GM10248 (cell line): ENCODE measurements around the gene CCDC50.
A peak's percentile ranks its signal among the peaks of the same experiment; 100 is the strongest.

ENCODE experiments used
- CTCF ChIA-PET: fragments of 300-600 bp; sonication (Branson Sonifier 250); formaldehyde crosslinking; extraction: SDS; loops from one replicate; lab custom pipeline; 2021; ENCODE audit warnings: antibody characterized with exemption; lab: Yijun Ruan, JAX
- POLR2A ChIA-PET: fragments of 350-650 bp; sonication (Branson Sonifier 250); formaldehyde crosslinking; extraction: SDS; loops from one replicate; lab custom pipeline; 2020; ENCODE audit warnings: antibody characterized with exemption; lab: Yijun Ruan, JAX
- DNase-seq: peaks from one replicate; pipeline ENCODE4 v3.0.0; 2012; ENCODE audit errors: extremely low spot score
- CTCF ChIP-seq: IDR thresholded peaks from 2 replicates; pipeline ENCODE4 v1.5.1; 2012; ENCODE audit warnings: mild to moderate bottlenecking, low read depth; ENCODE audit errors: extremely low read depth, missing control alignments, control extremely low read depth

CCDC50 gene

GRCh38 chr3:191313296-191313695, 15.9 kb upstream of the CCDC50 start:
- no peak for DNase-seq
- ChIA-PET POLR2A (interaction anchor here (0.6 kb wide), 1 partner anchor 12 kb away, joined by 3 read pairs; no protein-coding TSS in a partner anchor), CTCF (interaction anchor here (1.2 to 1.7 kb wide), 3 partner anchors 8 to 44 kb away, joined by 3 to 4 read pairs (median 4); no protein-coding TSS in a partner anchor)
- peak; percentile 3 for TF ChIP-seq CTCF

GRCh38 chr3:191314109-191314728, 15.0 kb upstream of the CCDC50 start:
- TF ChIP-seq CTCF = no peak
- DNase-seq = no peak
- POLR2A ChIA-PET = no interaction called here
- CTCF ChIA-PET = interaction anchor here (1.3 to 1.7 kb wide), 3 partner anchors 9 to 22 kb away, joined by 3 to 4 read pairs (median 4); no protein-coding TSS in a partner anchor

GRCh38 chr3:191316876-191317603, 12.2 kb upstream of the CCDC50 start:
- TF ChIP-seq CTCF = no peak
- ChIA-PET CTCF (interaction anchor here (1.5 kb wide), 1 partner anchor 11 kb away, joined by 5 read pairs; no protein-coding TSS in a partner anchor), POLR2A (no interaction called here)
- no peak for DNase-seq

GRCh38 chr3:191320316-191320715, 8.9 kb upstream of the CCDC50 start:
- ChIA-PET POLR2A (no interaction called here), CTCF (interaction anchor here (1.4 kb wide), 1 partner anchor 10 kb away, joined by 3 read pairs; no protein-coding TSS in a partner anchor)
- TF ChIP-seq CTCF = no peak
- no peak for DNase-seq

GRCh38 chr3:191321019-191321767, 8.0 kb upstream of the CCDC50 start:
- no peak for DNase-seq
- ChIA-PET CTCF (interaction anchor here (1.0 to 1.4 kb wide), 2 partner anchors 9 to 11 kb away, joined by 3 read pairs; partner anchors contain the start of gene UTS2B), POLR2A (no interaction called here)
- no peak for TF ChIP-seq CTCF

- TF ChIP-seq CTCF = no peak
- ChIA-PET POLR2A (no interaction called here), CTCF (interaction anchor here (1.1 to 1.5 kb wide), 2 partner anchors 9 to 18 kb away, joined by 3 to 5 read pairs; no protein-coding TSS in a partner anchor)
- no peak for DNase-seq
Measured at GRCh38 chr3:191324936-191325335, 4.3 kb upstream of the CCDC50 start.
